Measurements from ENCODE around the gene GHR. TPM values are rescaled to one million over a fixed set of nuclear protein-coding genes. Genes with fewer than 3 reads are reported as not detected.
"Not testable (repeated sequence)": the region's sequence is repeated elsewhere in the genome, so short reads cannot be mapped to it uniquely, and the experiment has no call there.

Gene GHR
- polyA plus RNA-seq, 1 donor (not counting 4 experiments of a cell fraction or from before 2014, with no cell fraction given), result 1.8 TPM

- no peaks in the 10 kb centered on the region for H3K27me3 ChIP-seq (ENCODE audit: control insufficient read depth, extremely low read depth, insufficient read depth, low read length)
- H3K4me1 ChIP-seq (ENCODE audit: control insufficient read depth, extremely low read depth, insufficient read depth, low read length), result no peaks in the 10 kb centered on the region
- no peaks in the 10 kb centered on the region for H3K79me2 ChIP-seq (ENCODE audit: control insufficient read depth, insufficient read depth, low read length)
- DNase-seq (ENCODE audit: low read depth, low spot score) (no peak), FAIRE-seq (no peak)
- no peak overlapping the region for H2AFZ ChIP-seq (ENCODE audit: control insufficient read depth, low read length)
- H3K9ac ChIP-seq (ENCODE audit: control insufficient read depth, extremely low read depth, insufficient read depth, low read length), result no peak overlapping the region
- dilution Hi-C loops (cut with MboI; ENCODE audit: extremely low pct_ligation_motif_present, low sequenced_read_pairs), result no loop called here
- no peak overlapping the region for H3K4me2 ChIP-seq (ENCODE audit: control insufficient read depth, extremely low read depth, insufficient read depth, low read depth, low read length)
- no peak overlapping the region for H3K27ac ChIP-seq (ENCODE audit: control insufficient read depth, insufficient read depth, low read length)
- H3K36me3 ChIP-seq (ENCODE audit: control insufficient read depth in 2 of 2, extremely low read depth in 1 of 2, insufficient read depth in 2 of 2, low read length in 2 of 2), result no peaks in the 10 kb centered on the region
- H3K9me1 ChIP-seq (ENCODE audit: control insufficient read depth, extremely low read depth, insufficient read depth, low read length), result no peaks in the 10 kb centered on the region
- TF ChIP-seq CTCF (optimal IDR thresholded peaks at IDR 0.05 in 1 of 3, IDR thresholded peaks at IDR 0.05 in 1 of 3, conservative IDR thresholded peaks at IDR 0.05 in 1 of 3; ENCODE audit: extremely low read depth in 1 of 3, insufficient read depth in 2 of 3, low read length in 3 of 3) (no peak), EZH2 (IDR thresholded peaks at IDR 0.05; ENCODE audit: low read length) (no peak)
- H4K20me1 ChIP-seq (ENCODE audit: control insufficient read depth, extremely low read depth, insufficient read depth, low read length), result no peaks in the 10 kb centered on the region
- H3K4me3 ChIP-seq (ENCODE audit: control insufficient read depth in 2 of 3, extremely low read depth in 1 of 3, insufficient read depth in 2 of 3, low read depth in 1 of 3, low read length in 3 of 3), result no peak overlapping the region
- no peaks in the 10 kb centered on the region for H3K9me3 ChIP-seq (ENCODE audit: control insufficient read depth, low read depth, low read length)
These were observed 254.1 kb downstream of the GHR start for GRCh38 chr5:42677156-42677842.

DNA sequence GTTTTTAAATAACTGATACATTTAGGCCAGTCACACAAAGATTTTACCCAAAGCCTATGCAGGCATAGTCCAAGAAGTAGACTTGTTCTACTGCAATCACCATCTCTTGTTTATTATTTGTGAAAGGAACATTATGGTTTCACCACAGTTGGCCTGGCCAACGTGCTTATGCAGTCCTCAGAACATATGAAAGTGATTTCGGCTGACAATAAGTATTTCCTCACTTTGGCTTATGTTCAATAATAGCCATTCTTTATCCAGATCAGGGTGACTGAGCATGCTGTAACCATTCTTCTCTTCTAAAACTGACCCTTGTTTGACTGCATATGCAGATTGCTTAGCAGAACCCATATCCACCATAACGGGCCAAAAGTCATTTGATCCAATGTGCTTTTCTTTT lies 256.8 kb downstream of the GHR start:
- no peak for DNase-seq (ENCODE audit: low read depth, low spot score)

DNA sequence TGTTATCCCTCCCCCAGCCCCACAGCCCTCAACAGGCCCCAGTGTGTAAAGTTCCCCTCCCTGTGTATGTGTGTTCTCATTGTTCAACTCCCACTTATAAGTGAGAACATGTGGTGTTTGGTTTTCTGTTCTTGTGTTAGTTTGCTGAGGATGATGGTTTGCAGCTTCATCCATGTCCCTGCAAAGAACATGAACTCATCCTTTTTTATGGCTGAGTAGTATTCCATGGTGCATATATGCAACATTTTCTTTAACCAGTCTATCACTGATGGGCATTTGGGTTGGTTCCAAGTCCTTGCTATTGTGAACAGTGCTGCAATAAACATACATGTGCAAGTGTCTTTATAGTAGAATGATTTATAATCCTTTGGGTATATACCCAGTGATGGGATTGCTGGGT lies 261.8 kb downstream of the GHR start:
- H3K4me2 ChIP-seq (ENCODE audit: control insufficient read depth, extremely low read depth, insufficient read depth, low read depth, low read length); H3K27ac ChIP-seq (ENCODE audit: control insufficient read depth, insufficient read depth, low read length); H3K9ac ChIP-seq (ENCODE audit: control insufficient read depth, extremely low read depth, insufficient read depth, low read length); H3K4me1 ChIP-seq (ENCODE audit: control insufficient read depth, extremely low read depth, insufficient read depth, low read length); H3K9me1 ChIP-seq (ENCODE audit: control insufficient read depth, extremely low read depth, insufficient read depth, low read length); H4K20me1 ChIP-seq (ENCODE audit: control insufficient read depth, extremely low read depth, insufficient read depth, low read length); dilution Hi-C loops (cut with MboI; ENCODE audit: extremely low pct_ligation_motif_present, low sequenced_read_pairs); FAIRE-seq; H3K79me2 ChIP-seq (ENCODE audit: control insufficient read depth, insufficient read depth, low read length); H3K36me3 ChIP-seq (ENCODE audit: control insufficient read depth in 2 of 2, extremely low read depth in 1 of 2, insufficient read depth in 2 of 2, low read length in 2 of 2); H3K27me3 ChIP-seq (ENCODE audit: control insufficient read depth, extremely low read depth, insufficient read depth, low read length); H3K9me3 ChIP-seq (ENCODE audit: control insufficient read depth, low read depth, low read length); H2AFZ ChIP-seq (ENCODE audit: control insufficient read depth, low read length); H3K4me3 ChIP-seq (ENCODE audit: control insufficient read depth in 2 of 3, extremely low read depth in 1 of 3, insufficient read depth in 2 of 3, low read depth in 1 of 3, low read length in 3 of 3); DNase-seq (ENCODE audit: low read depth, low spot score): not testable (repeated sequence)

More for the DNA sequence above, 256.8 kb downstream of the GHR start:
- Histone ChIP-seq H3K36me3 (ENCODE audit: control insufficient read depth in 2 of 2, extremely low read depth in 1 of 2, insufficient read depth in 2 of 2, low read length in 2 of 2) (no peaks in the 10 kb centered on the region), H3K79me2 (ENCODE audit: control insufficient read depth, insufficient read depth, low read length) (no peaks in the 10 kb centered on the region), H3K4me1 (ENCODE audit: control insufficient read depth, extremely low read depth, insufficient read depth, low read length) (no peaks in the 10 kb centered on the region), H4K20me1 (ENCODE audit: control insufficient read depth, extremely low read depth, insufficient read depth, low read length) (no peaks in the 10 kb centered on the region), H3K27ac (ENCODE audit: control insufficient read depth, insufficient read depth, low read length) (no peak overlapping the region), H3K9me1 (ENCODE audit: control insufficient read depth, extremely low read depth, insufficient read depth, low read length) (no peaks in the 10 kb centered on the region), H3K4me3 (ENCODE audit: control insufficient read depth in 2 of 3, extremely low read depth in 1 of 3, insufficient read depth in 2 of 3, low read depth in 1 of 3, low read length in 3 of 3) (no peak overlapping the region), H3K4me2 (ENCODE audit: control insufficient read depth, extremely low read depth, insufficient read depth, low read depth, low read length) (no peak overlapping the region), H3K27me3 (ENCODE audit: control insufficient read depth, extremely low read depth, insufficient read depth, low read length) (no peaks in the 10 kb centered on the region), H2AFZ (ENCODE audit: control insufficient read depth, low read length) (no peak overlapping the region), H3K9me3 (ENCODE audit: control insufficient read depth, low read depth, low read length) (no peaks in the 10 kb centered on the region), H3K9ac (ENCODE audit: control insufficient read depth, extremely low read depth, insufficient read depth, low read length) (no peak overlapping the region)
- TF ChIP-seq EZH2 (IDR thresholded peaks at IDR 0.05; ENCODE audit: low read length) (no peak), CTCF (optimal IDR thresholded peaks at IDR 0.05 in 1 of 3, IDR thresholded peaks at IDR 0.05 in 1 of 3, conservative IDR thresholded peaks at IDR 0.05 in 1 of 3; ENCODE audit: extremely low read depth in 1 of 3, insufficient read depth in 2 of 3, low read length in 3 of 3) (no peak)
- dilution Hi-C loops (cut with MboI; ENCODE audit: extremely low pct_ligation_motif_present, low sequenced_read_pairs), result no loop called here
- FAIRE-seq, result no peak
